GM18907 (cell line): Measurements from ENCODE around the gene FGD3.

Experiments
- ATAC-seq: cut with Tn5 transposase; IDR thresholded peaks from one replicate; pipeline ENCODE4 v1.9.1; 2021; ENCODE audit warnings: mild to moderate bottlenecking, moderate library complexity; ENCODE audit not compliant: unreplicated experiment

The FGD3 gene

GRCh38 chr9:92954049-92954861 is 6.9 kb downstream of the FGD3 start:
- ATAC-seq, result peak; percentile 65

GRCh38 chr9:92954886-92955285 is 7.6 kb downstream of the FGD3 start:
- ATAC-seq, result no peak

DNA sequence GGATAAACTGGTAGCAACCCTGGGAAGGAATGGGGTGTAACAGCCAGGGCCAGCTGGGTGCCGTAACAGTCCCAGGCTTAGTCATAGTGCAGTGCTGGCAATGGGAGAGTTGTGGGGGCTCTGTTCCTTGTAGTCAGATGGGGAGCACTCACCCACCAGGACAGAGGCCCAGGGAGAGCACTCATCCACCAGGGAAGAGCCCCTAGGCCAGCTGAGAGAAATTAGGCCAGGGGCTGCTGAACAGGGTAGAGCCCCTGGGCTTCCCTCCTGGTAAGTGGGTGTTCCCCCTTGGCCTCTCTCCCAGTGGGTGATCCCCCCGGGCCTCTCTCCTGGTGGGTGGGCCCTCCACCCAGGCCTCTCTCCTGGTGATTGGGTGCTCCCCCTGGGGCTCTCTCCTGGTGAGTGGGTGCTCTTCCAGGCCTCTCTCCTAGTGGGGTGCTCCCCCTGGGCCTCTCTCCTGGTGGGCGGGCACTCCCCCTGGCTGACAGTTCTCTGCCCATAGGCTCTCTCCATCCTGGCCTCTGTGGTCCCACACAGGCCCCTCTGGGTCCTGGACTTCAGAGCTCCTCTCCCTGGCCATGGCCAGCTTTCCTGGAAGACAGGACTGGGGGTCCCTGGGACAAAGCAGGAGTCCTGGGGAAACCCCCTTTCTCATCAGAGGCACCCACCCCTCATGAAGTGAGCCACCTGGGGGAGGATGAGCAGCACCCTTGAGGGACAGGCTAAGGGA is 13.4 kb downstream of the FGD3 start:
- ATAC-seq, result no peak

GRCh38 chr9:92961627-92962302 is 14.4 kb downstream of the FGD3 start:
- ATAC-seq, result no peak

DNA sequence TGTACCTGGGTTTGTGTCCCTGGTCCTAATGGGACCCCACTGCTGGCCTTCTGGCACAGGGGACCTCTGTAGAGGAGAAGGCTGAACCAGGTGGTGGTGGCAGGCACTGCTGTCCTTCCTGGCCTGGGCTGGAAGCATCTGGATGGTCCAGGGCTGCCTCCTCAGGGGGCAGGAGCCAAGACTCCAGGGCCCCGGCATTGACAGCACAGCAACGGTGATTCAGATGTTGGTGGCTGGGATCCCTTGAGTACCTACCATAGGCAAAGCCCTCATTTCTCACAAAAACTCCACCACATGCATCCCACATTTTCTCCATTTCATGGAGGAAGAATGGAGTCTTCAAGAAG is 15.0 kb downstream of the FGD3 start:
- no peak for ATAC-seq

DNA sequence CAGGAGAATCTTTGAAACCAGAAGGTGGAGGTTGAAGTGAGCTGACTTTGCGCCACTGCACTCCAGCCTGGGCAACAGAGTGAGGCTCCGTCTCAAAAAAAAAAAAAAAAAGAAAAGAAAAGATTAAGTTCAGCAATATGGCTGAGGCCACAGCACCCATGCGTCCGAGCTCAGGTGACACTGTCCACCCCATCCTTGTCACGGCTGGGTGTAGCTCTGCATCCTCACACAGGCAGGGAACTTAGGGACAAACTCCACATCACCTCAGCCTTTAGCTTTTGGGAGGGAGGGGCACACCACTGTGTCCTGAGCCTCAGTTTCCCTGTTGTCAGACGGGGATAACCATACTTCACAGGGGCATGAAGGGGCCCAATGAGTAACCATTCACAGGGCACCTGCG is 15.5 kb downstream of the FGD3 start:
- ATAC-seq, result no peak

DNA sequence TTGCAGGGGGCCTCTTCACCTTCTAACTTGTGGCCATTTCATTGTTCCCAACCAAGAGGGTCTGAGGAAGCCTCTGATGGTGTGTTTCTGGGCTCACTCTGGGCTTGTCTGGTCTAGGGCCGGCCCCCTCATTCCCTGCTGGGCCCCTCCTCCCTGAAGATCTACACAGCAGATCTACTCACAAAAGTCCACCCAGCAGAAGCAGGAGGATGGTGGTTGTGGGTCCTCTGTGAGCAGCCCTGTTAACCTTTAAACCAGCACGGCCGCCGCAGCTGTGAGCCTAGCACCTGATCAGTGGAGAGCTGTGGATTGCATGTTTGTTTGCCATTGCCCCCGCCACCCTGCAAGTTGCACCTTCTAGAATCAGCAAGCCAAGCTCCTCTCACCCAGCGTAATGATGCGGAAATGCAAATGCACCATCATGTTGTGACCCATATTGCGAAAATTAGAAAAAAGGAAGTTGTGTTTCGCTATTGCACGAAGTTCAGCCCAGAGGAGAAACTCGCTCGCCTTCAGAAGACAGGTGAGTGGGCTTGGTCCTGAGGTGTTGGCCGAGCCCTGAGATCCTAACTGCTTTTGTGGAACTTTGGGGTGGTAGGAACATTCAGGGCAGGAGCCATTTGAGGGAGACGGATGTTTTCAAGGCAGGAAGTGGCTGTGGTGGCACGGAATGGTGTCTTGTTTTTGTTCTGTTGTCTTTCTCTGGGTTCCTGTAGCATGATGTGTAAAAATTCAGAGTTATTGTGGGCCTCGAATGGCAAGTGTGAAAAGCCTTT is 16.7 kb downstream of the FGD3 start:
- ATAC-seq, result peak; percentile 81

GRCh38 chr9:92964607-92965060 is 17.3 kb downstream of the FGD3 start:
- peak; percentile 3 for ATAC-seq

DNA sequence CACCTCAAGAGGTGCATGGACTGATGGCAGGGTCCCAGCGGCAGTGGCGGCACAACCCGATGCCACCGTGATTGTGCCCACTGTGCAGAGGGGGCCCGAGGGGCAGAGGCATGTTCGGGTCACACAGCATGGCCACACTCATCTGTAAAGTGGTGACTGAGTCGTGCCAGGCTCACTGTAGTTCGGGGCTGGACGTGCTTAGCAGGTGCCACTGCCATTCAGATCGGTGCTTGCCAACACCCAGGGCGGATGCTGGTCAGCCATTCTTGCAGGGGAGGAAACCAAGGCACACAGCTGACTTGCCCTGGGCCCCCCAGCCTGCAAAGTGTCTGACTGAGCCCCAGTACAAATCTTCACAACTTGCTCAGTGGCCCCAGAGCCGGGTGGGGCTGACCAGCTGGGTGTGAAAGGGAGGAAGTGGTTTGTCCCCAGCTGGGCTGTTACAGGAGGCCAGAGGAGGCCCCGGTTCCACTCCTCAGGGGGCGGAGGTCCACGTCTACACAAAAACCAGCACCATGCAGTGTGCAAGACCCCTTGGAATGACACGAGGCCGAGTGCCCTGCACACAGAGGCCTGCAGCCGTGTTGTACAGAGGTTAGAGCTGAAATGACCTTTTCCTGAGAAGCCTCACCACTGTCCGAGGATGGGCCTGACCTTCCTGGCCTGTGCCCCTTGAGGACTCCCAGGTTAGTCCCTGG is 17.9 kb downstream of the FGD3 start:
- ATAC-seq, result no peak

DNA sequence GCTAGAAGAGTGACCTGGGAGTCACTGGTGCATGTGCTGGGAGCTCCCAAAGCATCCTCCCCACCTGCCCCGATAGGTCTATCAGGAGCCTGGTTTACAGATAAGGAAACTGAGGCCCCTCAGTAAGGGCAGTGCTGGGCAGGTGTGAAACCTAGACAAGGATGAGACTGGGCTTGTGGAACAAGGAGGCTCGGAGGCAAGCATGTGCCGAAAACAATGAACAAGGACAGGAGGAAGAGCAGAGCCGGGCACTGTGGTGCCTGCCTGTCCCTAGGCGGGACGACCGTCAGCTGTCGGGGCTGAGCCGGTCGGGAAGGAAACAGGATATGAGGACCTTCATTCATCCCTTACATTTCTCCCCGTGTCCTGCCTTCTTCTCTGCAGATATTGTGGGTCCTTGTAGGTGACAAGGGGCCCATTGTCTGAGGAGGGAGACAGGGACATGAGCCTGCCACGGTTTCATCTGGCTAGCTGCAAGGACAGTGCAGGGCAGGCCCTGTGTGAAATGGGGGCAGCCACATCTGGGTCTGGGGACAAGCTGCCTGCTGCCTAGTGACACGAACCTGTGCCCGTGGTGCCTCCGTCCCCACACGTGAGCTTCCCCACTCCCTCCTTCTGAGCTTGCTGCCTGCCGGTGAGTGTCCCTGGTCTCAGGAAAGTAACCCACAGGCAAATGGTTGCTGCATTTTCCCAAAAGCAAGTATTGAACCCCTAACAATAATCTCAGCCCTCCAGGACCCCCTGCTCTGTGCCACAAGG is 18.6 kb downstream of the FGD3 start:
- ATAC-seq, result no peak

DNA sequence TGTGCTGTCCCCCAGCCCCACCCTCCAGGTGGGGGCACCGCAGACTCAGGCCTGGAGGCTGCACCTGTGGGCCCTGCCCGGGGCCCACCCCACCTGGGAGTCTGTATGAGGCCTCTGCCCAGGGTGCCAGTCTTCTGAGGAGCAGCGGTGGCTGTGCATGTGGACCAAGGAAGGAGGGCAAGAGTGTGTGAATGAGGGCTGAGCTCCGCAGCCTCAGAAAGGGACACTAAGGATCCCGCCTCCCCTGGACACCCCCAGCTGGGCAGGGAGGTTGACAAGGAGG is 19.1 kb downstream of the FGD3 start:
- ATAC-seq, result no peak

- ATAC-seq, result no peak
These were observed 20.8 kb downstream of the FGD3 start for GRCh38 chr9:92968081-92968480.

DNA sequence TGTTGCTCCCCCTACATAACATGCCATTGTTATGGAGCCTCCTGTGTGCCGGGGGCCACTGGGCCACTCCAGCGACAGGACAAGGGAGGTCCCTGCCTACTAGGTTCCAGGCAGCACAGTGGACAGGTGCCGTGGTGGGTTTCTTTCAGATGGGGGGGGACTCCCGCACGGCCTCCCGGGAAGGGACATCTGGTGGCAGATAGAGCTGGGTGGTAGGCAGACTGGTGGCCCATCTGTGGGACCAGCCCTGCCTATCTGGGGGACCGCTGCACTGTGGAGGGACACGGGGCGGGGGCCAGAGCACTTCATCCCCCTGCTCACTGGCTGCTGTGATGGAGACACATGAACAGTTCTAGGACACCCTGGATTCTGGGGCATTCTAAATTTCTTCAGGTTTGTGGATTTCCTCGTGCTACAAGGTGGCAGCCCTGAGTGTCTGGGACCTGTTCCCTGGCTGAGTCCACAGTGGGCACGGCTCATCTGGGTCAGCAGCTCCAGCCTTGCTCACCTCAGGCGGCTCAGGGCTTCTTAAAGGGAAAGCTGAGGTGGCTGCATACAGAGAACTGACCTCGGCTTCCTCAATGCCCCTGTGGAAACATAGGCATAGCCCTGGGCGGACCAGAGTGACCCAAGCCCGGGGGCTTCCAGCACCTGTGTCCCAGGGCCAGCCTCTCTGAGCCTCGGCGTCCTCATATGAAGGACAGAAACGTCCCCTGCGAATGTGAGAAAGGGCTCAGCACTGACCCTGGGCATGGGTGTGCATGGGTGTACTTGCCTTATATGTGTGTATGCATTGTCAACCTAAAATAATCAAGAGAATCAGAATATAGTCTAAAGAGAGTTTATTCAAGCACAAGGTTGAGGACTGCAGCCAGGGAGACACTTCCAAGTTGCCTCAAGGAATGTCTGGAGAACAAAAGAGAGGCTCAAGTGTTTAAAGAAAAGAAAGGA is 22.5 kb downstream of the FGD3 start:
- no peak for ATAC-seq

DNA sequence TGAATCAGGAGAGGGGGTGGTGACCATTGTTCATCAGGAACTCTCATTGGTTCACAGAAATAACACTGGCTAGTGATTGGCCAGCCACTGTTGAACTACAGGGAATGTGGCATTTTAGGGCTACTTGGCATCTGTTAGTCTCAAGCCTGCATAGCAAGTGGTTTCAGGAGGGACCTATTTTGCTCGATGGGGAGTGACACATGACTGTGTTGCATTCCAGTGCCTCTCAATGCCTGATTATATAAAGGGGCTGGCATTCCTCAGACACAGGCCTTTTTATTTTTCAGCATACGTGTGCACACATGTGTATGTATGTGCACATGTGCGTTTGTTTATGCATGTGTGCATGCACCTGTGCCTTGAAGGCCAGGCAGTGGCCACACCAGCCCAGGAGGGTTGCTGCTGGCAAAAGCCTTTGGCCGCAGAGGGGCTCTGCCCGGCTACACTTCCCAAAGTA is 23.2 kb downstream of the FGD3 start:
- no peak for ATAC-seq

DNA sequence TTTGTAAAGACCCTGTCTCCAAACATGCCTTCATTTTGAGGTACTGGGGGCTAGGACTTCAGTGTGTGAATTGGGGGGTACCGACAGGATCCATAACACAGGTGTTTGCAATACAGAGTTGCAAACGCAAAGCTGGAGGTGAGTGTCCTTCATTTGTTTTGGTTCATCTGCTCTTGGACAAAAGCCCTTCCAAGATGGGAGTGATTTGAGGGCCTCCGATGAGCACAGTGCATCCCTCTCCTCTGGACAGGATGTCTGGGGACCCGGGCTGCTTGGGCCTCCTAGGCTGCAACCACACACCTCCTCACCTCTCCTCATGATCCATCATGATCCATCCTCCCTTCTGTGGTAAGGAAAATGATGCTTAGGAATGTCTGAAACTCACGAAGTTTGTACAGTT is 23.8 kb downstream of the FGD3 start:
- ATAC-seq, result no peak

DNA sequence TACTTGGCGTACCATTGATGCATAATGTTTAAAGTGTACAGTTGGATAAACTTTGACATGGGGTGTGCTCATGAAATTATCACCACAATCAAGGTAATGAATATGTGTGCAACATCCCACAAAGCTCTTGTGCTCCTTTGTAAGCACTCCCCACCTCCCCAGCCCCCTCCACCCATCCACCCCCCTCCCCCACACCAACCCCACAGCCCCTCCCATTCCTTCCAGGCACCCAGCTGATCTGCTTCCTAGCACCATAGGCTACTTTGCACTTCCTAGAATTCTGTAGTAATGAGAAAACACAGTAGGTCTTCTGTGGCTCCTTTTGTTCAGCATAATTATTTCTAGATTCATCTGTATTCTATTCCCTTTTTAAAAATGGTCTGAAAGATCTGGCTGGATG is 24.5 kb downstream of the FGD3 start:
- ATAC-seq, result no peak

GRCh38 chr9:92973700-92974099 is 26.4 kb downstream of the FGD3 start:
- ATAC-seq, result no peak

- no peak for ATAC-seq
These were observed 26.9 kb downstream of the FGD3 start for GRCh38 chr9:92974161-92974661.
